Jurkat, Clone E6-1 (cell line): ENCODE results near the gene BBS9.
"Not testable (repeated sequence)": the region's sequence is repeated elsewhere in the genome, so short reads cannot be mapped to it uniquely, and the experiment has no call there.

ENCODE experiments used
- DNase-seq: peaks from one replicate; pipeline ENCODE4 v3.0.0-alpha.2; 2011; ENCODE audit warnings: low read depth, low spot score
- H3K4me3 ChIP-seq: 2 replicates; pipeline ENCODE4 v1.5.1; 2011; ENCODE audit warnings: mild to moderate bottlenecking, low read length, control low read depth, moderate library complexity

The BBS9 gene

GRCh38 chr7:33250421-33250871 is 121.1 kb downstream of the BBS9 start:
- no peak for DNase-seq
- no peak overlapping the region for H3K4me3 ChIP-seq

- H3K4me3 ChIP-seq: no peak overlapping the region
- DNase-seq: no peak
These were observed 121.9 kb downstream of the BBS9 start for GRCh38 chr7:33251301-33251700.

GRCh38 chr7:33258491-33258951 is 129.2 kb downstream of the BBS9 start:
- DNase-seq: no peak
- no peak overlapping the region for H3K4me3 ChIP-seq

- no peak overlapping the region for H3K4me3 ChIP-seq
- DNase-seq: no peak
These were observed 132.2 kb downstream of the BBS9 start for GRCh38 chr7:33261585-33261984.

- DNase-seq: no peak
- no peak overlapping the region for H3K4me3 ChIP-seq
These were observed 133.1 kb downstream of the BBS9 start for GRCh38 chr7:33262476-33262875.

- DNase-seq, H3K4me3 ChIP-seq: not testable (repeated sequence)
These were observed 142.5 kb downstream of the BBS9 start for GRCh38 chr7:33271839-33272371.

GRCh38 chr7:33273356-33273755 is 144.0 kb downstream of the BBS9 start:
- DNase-seq: no peak
- no peak overlapping the region for H3K4me3 ChIP-seq

- no peak overlapping the region for H3K4me3 ChIP-seq
- DNase-seq: peak; percentile 26
These were observed 147.0 kb downstream of the BBS9 start for GRCh38 chr7:33276325-33276724.

GRCh38 chr7:33276729-33277128 is 147.4 kb downstream of the BBS9 start:
- no peak overlapping the region for H3K4me3 ChIP-seq
- no peak for DNase-seq

GRCh38 chr7:33278095-33278494 is 148.7 kb downstream of the BBS9 start:
- no peak overlapping the region for H3K4me3 ChIP-seq
- DNase-seq: no peak

- DNase-seq: no peak
These were observed 157.1 kb downstream of the BBS9 start for GRCh38 chr7:33286501-33286900.

GRCh38 chr7:33287738-33288137 is 158.4 kb downstream of the BBS9 start:
- no peak for DNase-seq

More at GRCh38 chr7:33286501-33286900, 157.1 kb downstream of the BBS9 start:
- no peak overlapping the region for H3K4me3 ChIP-seq

GRCh38 chr7:33298848-33299247 is 169.5 kb downstream of the BBS9 start:
- no peak for DNase-seq
- no peak overlapping the region for H3K4me3 ChIP-seq

More at GRCh38 chr7:33287738-33288137, 158.4 kb downstream of the BBS9 start:
- no peak overlapping the region for H3K4me3 ChIP-seq

- DNase-seq: no peak
- H3K4me3 ChIP-seq: no peak overlapping the region
These were observed 170.1 kb downstream of the BBS9 start for GRCh38 chr7:33299425-33299824.

GRCh38 chr7:33300131-33300530 is 170.8 kb downstream of the BBS9 start:
- DNase-seq: no peak
- H3K4me3 ChIP-seq: no peak overlapping the region

GRCh38 chr7:33300742-33301141 is 171.4 kb downstream of the BBS9 start:
- DNase-seq: no peak
- H3K4me3 ChIP-seq: no peak overlapping the region

- DNase-seq, H3K4me3 ChIP-seq: not testable (repeated sequence)
These were observed 174.7 kb downstream of the BBS9 start for GRCh38 chr7:33303978-33304557.

- no peak for DNase-seq
- H3K4me3 ChIP-seq: no peak overlapping the region
These were observed 177.8 kb downstream of the BBS9 start for GRCh38 chr7:33307205-33307604.

- no peak for DNase-seq
- no peak overlapping the region for H3K4me3 ChIP-seq
These were observed 181.2 kb downstream of the BBS9 start for GRCh38 chr7:33310546-33310945.

GRCh38 chr7:33325754-33326484 is 196.6 kb downstream of the BBS9 start:
- no peak for DNase-seq
- H3K4me3 ChIP-seq: no peak overlapping the region
